Measurements from ENCODE around the gene MIA3. TPM values are rescaled to one million over a fixed set of nuclear protein-coding genes. Genes with fewer than 3 reads are reported as not detected.

MIA3 gene
- total and polyA plus RNA-seq, 2 of the 4 experiments (the other 2 are of a cell fraction), result 35.0 to 45.4 TPM

GRCh38 chr1:222634180-222635013 is 16.5 kb downstream of the MIA3 start:
- Histone ChIP-seq H3K9me1 (ENCODE audit: insufficient read depth, low read length) (peaks cover 4% of the 10 kb centered on the region), H3K4ac (ENCODE audit: low read depth, low read length) (no peak overlapping the region), H3K4me2 (ENCODE audit: low read depth, low read length) (no peak overlapping the region), H3K14ac (replicated peaks; ENCODE audit: low read depth, low read length) (no peak overlapping the region), H2AK5ac (ENCODE audit: low read depth, low read length) (no peak overlapping the region), H2AK9ac (replicated peaks; ENCODE audit: low read depth, low read length, poor library complexity) (no peak overlapping the region), H3K18ac (ENCODE audit: low read depth, low read length) (no peak overlapping the region), H2BK20ac (ENCODE audit: low read depth, low read length) (no peak overlapping the region; the same call in 1 of the 2 replicates), H3K27me3 (ENCODE audit: control insufficient read depth, insufficient read depth, low read length) (no peaks in the 10 kb centered on the region), H3K56ac (ENCODE audit: extremely low read depth, insufficient read depth, low read length) (0 out of 2 replicates have a peak overlapping the region, but pooled peaks have one; percentile 8), H4K20me1 (ENCODE audit: insufficient read depth, low read length) (no peaks in the 10 kb centered on the region), H3K9me3 (ENCODE audit: control insufficient read depth, insufficient read depth, low read length) (no peaks in the 10 kb centered on the region), H3K9ac (ENCODE audit: low read depth, low read length) (peak overlapping the region; percentile 23; the same call in 1 of the 2 replicates), H3K27ac (ENCODE audit: insufficient read depth, low read length) (no peak overlapping the region), H3K4me1 (ENCODE audit: control insufficient read depth, insufficient read depth, low read length) (peaks cover 7% of the 10 kb centered on the region; the same call in 1 of the 2 replicates), H3K79me1 (ENCODE audit: low read depth in 1 of 2, low read length in 2 of 2) (peaks cover 3 to 4% of the 10 kb centered on the region in 2 experiments; a peak in 1 of 4 replicates), H3K4me3 (ENCODE audit: insufficient read depth, low read depth, low read length) (no peak overlapping the region), H3K23ac (ENCODE audit: low read depth, low read length) (no peak overlapping the region), H2AFZ (replicated peaks; ENCODE audit: low read length, poor library complexity) (no peak overlapping the region), H3K36me3 (ENCODE audit: control insufficient read depth, insufficient read depth, low read length) (peaks cover 20% of the 10 kb centered on the region), H4K8ac (ENCODE audit: low read depth in 2 of 2, low read length in 2 of 2) (no peak overlapping the region), H2BK15ac (ENCODE audit: low read depth, low read length) (no peak overlapping the region), H2BK5ac (ENCODE audit: low read depth, low read length, poor library complexity, severe bottlenecking) (no peak overlapping the region), H4K5ac (ENCODE audit: low read depth, low read length) (peak overlapping the region; percentile 37; the same call in 1 of the 2 replicates), H2BK120ac (ENCODE audit: low read depth, low read length) (no peak overlapping the region), H4K91ac (ENCODE audit: insufficient read depth, low read depth, low read length) (no peak overlapping the region)
- ATAC-seq (ENCODE audit: low read depth) (peak; percentile 82), DNase-seq (peak; percentile 90)
- CTCF ChIA-PET, result interaction anchor here (0.6 to 1.3 kb wide), 7 partner anchors 9 to 1156 kb away, joined by 3 to 16 read pairs (median 3); no protein-coding TSS in a partner anchor
- 100% methylated on average over 1 of the region's 7 CpGs; no CpG with 5 or more reads in 1 of the 2 experiments for WGBS, 2 experiments (ENCODE audit: extremely low coverage in 2 of 2, insufficient read length in 1 of 2)
- in situ Hi-C loops (cut with MboI; ENCODE audit: low sequenced_read_pairs) (loop anchor here (5.0 to 25.0 kb wide), 4 partner anchors 167 to 1172 kb away; partner anchors contain the start of gene DUSP10), intact Hi-C loops (cut with micrococcal nuclease) (loop anchor here (1.0 to 5.0 kb wide), 2 partner anchors 169 to 747 kb away; no protein-coding TSS in a partner anchor), dilution Hi-C loops (cut with HindIII; ENCODE audit: low sequenced_read_pairs, unreplicated experiment) (no loop called here)
- POLR2A ChIA-PET (ENCODE audit: unreplicated experiment), result interaction anchor here (0.6 kb wide), 1 partner anchor 169 kb away, joined by 3 read pairs; no protein-coding TSS in a partner anchor
- no peak for TF ChIP-seq ELK1 (IDR thresholded peaks at IDR 0.05; ENCODE audit: borderline replicate concordance, low read depth, low read length)
- TF ChIP-seq RAD21 (IDR thresholded peaks at IDR 0.05; ENCODE audit: low read length), result peak; percentile 83
- TF ChIP-seq SMC3 (IDR thresholded peaks at IDR 0.05; ENCODE audit: low read depth, low read length), result peak; percentile 90
- peak; percentile 90 for TF ChIP-seq CTCF (conservative IDR thresholded peaks at IDR 0.05; ENCODE audit: low read depth, low read length)
- no TSS peak for BruUV-seq (replicated peaks)
